ENCODE measurements around the gene PTPRN.

DNA sequence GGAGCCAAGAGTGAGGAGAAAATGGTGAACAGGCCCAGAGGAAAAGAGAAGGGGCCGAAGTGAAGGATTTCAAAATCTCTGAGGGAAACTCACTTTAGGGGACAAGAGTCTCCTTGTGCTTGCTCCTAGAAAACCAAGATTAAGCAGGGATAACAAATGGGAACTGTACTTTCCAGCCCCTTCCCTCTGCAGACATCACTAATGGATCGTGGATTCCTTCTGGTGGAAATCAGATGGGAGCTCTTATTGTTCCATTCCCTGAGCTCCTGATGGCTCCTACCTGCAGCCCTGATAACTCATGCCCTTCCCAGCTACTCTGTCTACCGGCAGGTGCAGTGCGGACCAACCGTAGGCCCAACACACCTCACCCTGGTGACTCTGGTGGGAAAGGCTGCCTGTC, 43.9 kb upstream of the PTPRN start:
- TF ChIP-seq EP300 (IDR thresholded peaks at IDR 0.05; ENCODE audit: borderline replicate concordance in 1 of 2, low read depth in 2 of 2, low read length in 2 of 2) = no peak
- TF ChIP-seq, protein P1, sequence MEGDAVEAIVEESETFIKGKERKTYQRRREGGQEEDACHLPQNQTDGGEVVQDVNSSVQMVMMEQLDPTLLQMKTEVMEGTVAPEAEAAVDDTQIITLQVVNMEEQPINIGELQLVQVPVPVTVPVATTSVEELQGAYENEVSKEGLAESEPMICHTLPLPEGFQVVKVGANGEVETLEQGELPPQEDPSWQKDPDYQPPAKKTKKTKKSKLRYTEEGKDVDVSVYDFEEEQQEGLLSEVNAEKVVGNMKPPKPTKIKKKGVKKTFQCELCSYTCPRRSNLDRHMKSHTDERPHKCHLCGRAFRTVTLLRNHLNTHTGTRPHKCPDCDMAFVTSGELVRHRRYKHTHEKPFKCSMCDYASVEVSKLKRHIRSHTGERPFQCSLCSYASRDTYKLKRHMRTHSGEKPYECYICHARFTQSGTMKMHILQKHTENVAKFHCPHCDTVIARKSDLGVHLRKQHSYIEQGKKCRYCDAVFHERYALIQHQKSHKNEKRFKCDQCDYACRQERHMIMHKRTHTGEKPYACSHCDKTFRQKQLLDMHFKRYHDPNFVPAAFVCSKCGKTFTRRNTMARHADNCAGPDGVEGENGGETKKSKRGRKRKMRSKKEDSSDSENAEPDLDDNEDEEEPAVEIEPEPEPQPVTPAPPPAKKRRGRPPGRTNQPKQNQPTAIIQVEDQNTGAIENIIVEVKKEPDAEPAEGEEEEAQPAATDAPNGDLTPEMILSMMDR (IDR thresholded peaks at IDR 0.05; ENCODE audit: control extremely low read depth in 1 of 3, insufficient read depth in 1 of 3, low read depth in 1 of 3, low read length in 3 of 3) = no peak
- no peak for TF ChIP-seq CEBPB (IDR thresholded peaks at IDR 0.05; ENCODE audit: low read depth, low read length)
- TF ChIP-seq JUN (IDR thresholded peaks at IDR 0.05; ENCODE audit: low read depth, low read length) = no peak
- TF ChIP-seq TAF1 (IDR thresholded peaks at IDR 0.05; ENCODE audit: low read depth, low read length) = no peak
- TF ChIP-seq CHD2 (IDR thresholded peaks at IDR 0.05; ENCODE audit: low read length) = no peak
- TF ChIP-seq, protein P2, sequence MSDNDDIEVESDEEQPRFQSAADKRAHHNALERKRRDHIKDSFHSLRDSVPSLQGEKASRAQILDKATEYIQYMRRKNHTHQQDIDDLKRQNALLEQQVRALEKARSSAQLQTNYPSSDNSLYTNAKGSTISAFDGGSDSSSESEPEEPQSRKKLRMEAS (IDR thresholded peaks at IDR 0.05) = no peak
- TF ChIP-seq, protein P3, sequence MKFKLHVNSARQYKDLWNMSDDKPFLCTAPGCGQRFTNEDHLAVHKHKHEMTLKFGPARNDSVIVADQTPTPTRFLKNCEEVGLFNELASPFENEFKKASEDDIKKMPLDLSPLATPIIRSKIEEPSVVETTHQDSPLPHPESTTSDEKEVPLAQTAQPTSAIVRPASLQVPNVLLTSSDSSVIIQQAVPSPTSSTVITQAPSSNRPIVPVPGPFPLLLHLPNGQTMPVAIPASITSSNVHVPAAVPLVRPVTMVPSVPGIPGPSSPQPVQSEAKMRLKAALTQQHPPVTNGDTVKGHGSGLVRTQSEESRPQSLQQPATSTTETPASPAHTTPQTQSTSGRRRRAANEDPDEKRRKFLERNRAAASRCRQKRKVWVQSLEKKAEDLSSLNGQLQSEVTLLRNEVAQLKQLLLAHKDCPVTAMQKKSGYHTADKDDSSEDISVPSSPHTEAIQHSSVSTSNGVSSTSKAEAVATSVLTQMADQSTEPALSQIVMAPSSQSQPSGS (IDR thresholded peaks at IDR 0.05; ENCODE audit: low read length) = no peak
- TF ChIP-seq FOSL1 (IDR thresholded peaks at IDR 0.05; ENCODE audit: insufficient read depth, low read depth, low read length) = no peak
- no peak for TF ChIP-seq SP1 (IDR thresholded peaks at IDR 0.05; ENCODE audit: low read depth, low read length)
- TF ChIP-seq CREB1 (IDR thresholded peaks at IDR 0.05) = no peak
- TF ChIP-seq SP4 (IDR thresholded peaks at IDR 0.05; ENCODE audit: low read length) = no peak
- no peak for TF ChIP-seq EZH2 (IDR thresholded peaks at IDR 0.05; ENCODE audit: low read depth, low read length, severe bottlenecking)
- no peak for TF ChIP-seq SIX5 (IDR thresholded peaks at IDR 0.05; ENCODE audit: low read depth, low read length)
